Inferior parietal cortex (tissue), 1 donor: ENCODE measurements around the gene NDUFA8.

Experiments used
- DNase-seq: peaks from one replicate; pipeline ENCODE4 v3.0.0-alpha.2; 2016; ENCODE audit errors: extremely low spot score

Gene NDUFA8

DNA sequence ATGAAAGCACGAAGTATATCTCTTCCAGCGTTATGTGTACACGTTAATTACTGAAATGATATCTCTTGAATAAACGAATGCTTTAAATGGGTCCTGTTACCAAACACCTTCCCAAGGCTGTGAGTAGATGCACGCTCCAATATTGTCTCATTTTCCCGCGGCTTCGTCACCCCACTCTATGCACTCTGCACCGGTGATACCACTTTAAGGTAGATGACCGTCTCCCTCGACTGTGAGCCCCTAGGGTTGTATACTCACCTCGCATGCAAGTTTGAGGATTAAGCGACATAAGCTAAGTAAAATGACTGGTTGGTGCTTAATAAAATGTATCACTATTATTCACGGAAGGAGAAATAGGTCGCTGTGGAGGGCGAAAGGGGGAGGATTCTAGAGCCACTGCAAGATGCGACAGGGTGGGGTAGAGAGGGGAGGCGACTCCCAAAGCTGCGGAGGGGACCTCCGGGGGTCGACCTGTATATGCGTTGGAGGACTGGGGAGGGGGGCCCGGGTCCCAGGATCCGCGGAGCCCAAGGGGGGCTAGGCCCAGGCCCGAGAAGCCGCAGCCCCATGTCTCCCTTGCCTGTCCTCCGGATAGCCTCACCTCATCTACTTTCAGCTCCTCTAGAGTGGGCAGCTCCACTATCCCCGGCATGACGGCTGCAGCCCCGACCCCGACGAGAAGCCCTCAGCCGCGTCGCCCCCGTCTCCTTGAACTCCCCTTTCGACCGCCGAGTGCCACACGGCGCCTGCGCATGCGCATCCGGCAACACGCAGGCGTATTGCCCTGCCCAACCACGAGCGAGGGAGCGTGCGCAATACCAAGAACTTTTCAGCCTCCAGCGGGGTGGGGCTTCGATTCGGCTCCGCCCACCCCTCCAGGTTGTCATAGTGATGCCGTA is at the start of gene NDUFA8, which contains the start of gene MORN5:
NDUFA8 (minus strand) TSS at position 754 of the 899 bp plus-strand sequence; CDS start at position 652, 102 bp downstream.
MORN5 (plus strand) TSS at position 883 of the 899 bp plus-strand sequence. CDS start 65 bp downstream, outside the sequence.
- peak; percentile 93 for DNase-seq

DNA sequence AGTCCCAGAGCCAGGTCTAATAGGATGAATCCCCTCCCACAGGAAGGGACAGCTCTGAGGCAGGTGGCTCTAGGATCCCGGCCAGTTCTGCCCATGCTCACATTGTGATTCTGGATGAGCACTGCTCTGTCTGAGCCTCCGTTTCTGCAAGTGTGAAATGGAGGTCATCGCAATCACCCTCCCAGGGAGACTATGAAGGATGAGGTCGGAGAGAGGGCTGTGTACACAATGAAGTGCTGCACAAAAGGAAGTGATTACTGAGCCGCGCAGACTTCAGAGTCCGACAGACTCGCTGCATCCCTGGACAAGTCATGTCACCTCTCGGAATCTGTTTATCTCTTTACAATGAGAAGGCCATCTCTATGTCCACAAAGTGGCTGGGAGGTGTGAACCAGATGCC is 47.5 kb upstream of the NDUFA8 start:
- no peak for DNase-seq

DNA sequence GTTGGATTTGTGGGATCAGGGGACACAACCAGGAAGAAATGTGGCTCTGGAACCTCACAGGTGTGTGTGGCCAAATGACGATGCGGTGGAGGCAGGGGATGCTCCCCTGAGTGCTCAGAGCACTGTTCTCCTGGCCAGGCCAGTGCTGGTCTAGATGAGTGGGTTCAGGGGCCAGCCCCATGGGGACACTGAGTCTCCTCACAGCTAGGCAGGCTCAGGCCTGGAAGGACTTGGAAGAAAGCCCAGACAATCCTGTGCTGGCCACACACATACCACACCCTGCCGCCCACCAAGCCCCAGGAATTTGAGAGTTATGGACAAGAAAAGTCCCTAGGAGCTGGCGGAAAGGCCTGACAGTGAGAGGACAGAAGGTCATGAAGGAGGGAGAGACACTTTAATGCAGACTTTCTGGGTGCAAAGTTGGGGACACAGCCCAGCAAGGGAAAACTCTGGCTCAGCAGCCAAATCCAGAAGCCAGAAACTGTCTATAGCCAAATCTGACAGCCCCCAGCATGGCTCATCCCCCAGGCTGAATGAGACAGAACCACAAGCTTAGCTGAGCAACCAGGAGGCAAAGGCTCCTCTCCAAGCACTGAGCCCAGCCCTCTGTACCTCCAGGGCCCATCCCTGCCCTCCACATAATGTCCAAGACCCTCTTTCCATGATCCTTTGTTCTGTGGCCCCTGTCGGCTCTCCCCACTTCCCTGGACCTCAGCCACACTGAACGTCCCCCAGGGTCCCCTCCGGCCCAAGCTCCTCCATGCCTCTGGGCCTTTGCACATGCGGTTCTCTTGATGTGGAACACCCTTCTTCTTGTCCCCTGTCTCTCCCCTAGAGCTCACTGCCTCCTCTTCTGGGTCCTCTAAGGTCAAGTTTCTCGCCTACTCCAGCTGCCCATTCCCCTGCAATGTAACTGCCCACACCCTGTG is 46.8 kb upstream of the NDUFA8 start:
- no peak for DNase-seq

DNA sequence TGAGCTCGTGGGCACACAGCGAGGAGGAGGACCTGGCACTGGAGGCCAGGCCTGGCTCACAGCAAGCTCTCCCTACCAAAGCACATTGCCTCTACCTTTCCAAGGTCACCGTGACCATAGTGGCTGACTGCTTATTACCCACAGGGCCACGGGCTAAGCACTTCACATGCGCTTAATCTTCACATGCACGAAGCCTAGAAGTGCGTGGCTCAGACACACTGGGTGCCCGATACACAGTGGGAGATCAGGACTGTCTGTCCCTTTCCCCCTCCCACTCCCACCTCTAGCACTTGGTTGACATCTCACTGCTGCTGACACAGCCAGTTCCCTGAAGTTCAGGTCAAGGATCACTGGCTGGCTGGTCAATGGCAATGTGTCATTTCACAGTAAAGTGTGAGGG is 45.6 kb upstream of the NDUFA8 start:
- DNase-seq: no peak

DNA sequence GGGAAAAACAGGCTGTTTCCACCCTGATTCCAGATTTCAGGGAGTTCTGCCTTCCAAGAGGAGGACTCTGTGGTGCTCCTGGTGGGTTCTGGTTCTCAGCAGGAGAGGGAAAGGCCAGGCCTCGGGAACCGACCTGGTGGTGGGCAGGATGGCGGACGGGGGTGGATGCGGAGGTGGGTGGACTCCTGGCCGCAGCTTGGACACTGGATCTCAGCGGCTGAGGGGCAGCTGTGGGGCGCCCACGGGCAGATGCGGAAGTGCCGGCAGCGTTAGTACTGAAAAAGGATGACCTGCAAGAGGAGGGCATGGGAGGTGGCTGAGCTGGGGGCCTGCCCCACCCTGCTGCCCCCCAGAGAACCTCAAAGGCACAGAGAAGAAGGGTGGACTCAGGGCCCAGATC is 44.9 kb upstream of the NDUFA8 start:
- DNase-seq: no peak

DNA sequence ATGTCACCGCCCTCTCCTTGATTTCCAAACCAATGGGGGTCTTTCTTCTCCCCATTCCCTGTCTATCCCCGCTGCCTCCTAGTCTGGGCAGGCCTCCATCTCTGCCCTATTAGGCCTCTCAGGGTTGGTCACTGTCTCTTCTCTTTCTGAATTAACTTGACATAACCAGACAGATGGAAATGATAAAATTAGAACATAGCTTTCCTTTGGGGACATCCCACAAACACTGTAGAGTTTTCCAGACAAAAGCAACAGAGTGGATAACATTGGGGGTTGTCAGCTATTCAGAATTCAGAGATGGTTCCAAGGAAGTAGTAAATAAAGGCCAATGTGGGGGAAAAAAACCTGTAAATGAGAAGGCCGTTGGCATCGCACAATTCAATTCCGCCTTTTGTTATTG is 44.5 kb upstream of the NDUFA8 start:
- DNase-seq: no peak

DNA sequence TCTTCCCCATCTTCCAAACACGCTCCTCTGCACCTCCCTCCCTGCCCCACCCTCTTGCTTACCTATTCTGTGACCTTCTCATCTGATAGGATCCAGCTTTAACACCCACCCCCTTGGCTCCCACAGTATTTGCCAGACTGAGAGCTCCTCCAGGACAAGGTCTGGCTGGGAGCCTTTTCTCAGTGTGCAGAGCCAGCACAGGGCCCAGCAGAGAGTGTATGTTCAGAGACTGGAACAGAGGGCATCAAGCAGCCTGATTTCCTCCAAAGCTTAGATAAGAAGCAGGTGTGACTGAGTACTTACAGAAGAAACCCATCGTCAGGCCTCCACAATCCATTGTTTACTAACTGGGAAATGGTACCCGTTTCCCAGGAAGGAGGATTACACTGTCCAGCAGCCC is 42.5 kb upstream of the NDUFA8 start:
- DNase-seq: no peak

DNA sequence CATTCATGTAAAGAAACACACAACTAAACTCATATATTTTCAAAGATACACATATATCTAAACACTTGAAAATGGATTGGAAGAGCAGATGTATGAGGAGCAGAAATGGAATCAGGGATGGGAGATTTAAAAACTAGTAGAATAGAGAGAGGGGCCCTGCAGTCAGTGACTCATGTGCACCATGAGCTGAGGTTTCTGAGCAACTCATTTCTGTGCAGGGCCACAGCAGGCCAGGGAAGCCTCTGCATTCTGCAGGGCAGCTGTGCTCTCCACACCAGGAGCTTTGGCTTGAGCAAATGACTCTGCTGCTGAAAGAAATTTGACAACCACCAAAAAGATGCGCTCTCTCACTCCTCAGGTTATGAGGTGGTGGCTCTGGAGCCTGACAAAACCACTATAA is 42.1 kb upstream of the NDUFA8 start:
- DNase-seq: no peak

DNA sequence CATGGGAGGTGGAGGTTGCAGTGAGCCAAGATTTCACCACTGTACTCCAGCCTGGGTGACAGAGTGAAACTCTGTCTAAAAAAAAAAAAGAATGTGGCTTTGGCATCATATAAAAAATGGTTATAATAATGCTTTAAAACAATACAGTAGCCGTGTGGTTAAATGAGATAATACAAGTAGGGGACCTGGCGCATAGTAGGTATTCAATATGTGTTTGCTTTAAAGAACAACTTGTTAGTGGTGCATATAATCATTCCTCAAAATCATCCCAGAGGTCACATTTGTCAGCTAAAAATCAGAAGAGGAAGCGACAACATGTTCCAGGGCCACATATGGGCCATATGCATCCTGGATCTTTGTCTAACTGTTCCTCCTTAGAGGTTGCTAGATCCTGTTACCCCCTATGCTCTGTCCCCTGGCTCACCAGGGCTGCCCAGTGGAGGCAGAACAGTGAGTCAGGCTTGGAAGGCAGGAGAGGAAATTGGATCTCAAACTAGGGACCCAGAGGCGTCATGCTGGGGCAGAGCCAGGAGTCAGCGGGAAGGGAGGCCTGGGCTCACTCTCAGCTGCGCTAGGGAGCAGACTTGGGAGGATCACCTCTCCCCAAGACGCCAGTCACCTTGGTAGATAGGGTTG is 41.5 kb upstream of the NDUFA8 start:
- no peak for DNase-seq

DNA sequence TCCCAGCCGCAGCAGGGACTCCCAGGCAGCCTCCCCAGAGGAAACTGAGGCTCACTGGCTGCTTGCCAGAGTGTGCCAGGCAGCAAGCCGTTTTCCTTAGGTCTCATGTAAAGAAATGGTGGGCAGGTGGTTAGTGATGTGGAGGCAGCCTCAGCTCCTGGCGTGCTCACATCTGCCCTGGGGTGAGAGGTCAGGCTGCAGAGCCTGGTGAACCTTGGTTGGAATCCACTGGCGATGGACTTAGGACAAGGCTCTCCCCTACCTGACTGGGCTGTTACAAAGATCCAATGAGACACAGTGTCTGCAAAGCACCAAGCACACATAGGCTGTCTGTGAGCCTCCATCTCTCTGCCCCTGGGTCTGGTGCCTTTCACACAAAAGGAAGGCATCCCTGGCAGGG is 38.3 kb upstream of the NDUFA8 start:
- DNase-seq: no peak

DNA sequence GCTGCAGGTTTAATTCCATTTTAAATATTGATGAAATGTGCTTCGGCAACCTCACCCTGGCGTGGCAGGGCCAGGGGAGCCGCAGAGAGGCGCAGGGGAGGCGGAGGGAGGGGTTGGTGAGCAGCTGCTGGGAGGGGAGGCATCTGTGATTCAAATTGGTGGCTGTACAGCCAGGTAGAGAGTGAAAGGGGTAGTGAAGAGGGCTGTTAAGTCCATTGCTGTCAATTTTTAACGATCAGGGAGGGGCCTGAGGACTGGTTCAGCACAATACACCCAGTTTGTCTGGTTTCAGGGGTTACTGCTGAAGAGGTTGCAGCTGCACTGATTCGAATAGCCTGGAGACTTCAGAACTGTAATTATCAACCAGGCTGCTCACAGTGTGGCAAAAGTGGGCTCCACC is 37.8 kb upstream of the NDUFA8 start:
- no peak for DNase-seq

DNA sequence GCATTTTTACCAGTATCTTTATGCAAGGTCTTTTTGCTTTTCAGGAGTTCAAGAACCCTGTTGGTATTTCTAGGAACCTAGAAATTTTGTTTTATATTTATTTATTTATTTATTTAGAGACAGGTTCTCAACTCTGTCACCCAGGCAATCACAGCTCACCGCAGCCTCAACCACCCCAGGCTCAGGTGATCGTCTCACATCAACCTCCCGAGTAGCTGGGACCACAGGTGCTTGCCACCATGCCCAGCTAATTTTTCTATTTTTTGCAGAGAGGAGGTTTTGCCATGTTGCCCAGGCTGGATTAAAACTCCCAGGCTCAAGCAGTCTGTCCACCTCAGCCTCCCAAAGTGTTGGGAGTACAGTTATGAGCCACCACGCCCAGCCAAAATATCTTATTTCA is 36.3 kb upstream of the NDUFA8 start:
- no peak for DNase-seq

DNA sequence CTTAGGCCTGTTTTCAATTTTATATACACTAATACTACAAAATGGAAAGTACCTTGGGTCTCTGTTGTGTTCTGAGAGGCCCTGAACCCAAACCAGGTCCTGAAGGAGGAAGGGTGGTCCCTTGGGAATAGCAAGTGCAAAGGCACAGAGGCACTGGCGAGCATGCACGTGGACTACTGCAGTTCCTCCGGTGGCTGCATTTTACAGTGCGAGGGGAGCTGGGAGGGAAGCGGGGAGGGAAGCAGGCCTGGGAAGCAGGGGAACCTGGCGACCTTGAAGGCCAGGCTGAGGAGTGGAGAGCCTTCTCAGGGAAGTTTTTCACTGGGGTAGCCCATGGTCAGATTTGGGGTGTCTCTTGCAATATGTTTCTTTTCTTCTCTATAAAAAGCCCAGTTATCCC is 34.1 kb upstream of the NDUFA8 start:
- DNase-seq: no peak

DNA sequence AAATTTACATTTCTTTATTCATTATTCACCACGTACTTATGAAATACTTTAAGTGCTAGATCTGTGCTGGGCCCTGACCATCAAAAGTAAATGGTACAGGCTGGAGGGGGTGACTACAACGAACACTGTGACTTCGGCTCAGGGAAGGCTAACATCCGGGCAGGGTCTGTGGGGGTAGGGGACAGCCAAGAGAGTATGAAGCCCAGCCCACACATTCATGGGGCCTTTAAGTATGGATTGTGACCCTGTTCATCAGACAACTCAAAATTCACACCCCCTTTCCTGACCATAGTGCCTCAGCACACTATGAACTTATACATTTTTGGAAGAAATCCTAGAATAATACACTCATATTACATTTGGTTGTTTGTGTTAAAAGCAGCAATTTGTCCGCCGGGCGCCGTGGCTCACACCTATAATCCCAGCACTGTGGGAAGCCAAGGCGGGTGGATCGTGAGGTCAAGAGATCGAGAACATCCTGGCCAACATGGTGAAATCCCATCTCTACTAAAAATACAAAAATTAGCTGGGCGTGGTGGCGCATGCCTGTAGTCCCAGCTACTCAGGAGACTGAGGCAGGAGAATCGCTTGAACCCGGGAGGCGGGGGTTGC is 33.4 kb upstream of the NDUFA8 start:
- no peak for DNase-seq

DNA sequence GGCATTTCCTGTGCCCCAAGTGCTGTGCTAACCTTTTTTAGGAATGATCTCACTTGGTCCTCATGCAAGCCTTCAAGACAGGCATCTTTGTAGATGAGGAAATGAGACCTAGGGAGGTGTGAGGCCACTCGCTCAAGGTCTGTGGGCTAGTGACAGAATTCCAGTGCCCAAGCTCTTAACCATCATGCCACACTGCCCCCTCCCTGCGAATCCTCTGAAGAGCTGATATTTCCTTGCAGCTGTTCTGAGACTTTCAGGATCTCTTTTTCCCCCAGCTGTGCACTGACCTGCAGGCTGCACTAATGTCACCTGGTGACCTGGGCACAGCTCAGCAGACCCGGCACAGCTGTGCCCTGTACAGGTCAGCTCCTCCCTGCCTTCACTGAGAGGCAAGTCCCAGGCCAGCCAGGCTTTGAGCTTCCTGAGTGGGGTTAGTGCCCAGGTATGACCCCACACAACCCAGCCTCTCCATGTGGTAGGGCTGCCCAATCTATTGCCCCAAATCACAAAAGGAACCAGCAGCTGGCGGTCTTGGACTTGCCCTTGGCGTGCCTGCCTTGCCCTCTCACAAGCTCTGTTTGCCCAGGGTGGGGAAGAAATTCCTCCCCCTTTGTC is 32.8 kb upstream of the NDUFA8 start:
- DNase-seq: no peak

DNA sequence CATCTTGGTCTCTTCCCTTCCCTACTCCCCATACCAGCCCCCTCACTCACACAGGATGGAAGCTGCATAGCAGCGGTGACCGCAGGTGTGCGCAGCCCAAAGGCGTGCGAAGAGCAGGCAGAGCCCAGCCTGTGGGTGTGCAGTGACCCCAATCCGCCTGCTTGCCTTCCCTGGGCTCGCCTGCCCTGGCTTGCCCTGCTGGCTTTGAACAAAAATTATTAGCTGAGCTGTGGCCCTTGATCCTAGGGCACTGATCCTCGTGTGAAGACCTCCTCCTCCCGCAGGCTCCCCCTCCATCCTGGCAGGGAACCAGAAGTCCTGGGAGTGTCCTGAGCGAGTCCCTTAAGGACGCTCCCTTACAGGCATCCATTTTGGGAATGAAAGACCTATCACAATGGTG is 32.0 kb upstream of the NDUFA8 start:
- DNase-seq: no peak

DNA sequence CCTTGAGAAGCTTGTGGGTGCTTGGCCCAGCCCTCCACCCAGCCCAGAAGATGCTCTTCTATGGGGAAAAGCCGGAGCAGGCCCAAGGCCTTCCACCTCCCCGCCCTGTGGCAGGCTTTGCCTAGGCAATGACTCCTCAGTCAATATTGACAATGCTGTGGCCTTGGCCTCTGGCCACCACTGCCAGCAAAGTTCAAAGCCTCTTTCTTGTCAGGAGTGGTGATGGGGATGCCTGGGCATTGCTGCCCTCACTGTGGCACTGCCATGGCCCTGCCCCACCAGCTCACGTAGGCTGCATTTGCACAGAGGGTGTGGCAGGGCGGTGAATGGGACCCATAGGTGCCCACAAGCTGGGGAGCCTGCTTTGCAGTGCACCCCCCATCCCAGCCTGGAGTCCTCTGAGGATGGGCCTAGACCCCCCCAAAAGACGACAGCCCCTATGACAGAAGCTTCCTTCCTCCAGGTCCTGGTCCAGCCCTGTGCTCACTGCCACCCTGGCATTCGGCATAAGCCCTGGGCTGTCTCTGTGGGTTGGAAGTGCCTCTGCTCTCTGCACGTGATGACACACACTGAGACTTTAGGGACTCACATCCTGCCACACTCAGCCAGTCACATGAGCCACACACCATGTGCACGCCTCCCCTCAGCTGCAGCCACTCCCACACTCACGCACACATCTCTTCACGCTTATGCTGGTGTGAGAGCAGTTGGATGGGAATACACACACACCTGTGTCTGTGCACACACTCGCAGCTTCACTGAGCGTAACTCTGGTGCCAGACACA is 31.2 kb upstream of the NDUFA8 start:
- DNase-seq: peak; percentile 15

DNA sequence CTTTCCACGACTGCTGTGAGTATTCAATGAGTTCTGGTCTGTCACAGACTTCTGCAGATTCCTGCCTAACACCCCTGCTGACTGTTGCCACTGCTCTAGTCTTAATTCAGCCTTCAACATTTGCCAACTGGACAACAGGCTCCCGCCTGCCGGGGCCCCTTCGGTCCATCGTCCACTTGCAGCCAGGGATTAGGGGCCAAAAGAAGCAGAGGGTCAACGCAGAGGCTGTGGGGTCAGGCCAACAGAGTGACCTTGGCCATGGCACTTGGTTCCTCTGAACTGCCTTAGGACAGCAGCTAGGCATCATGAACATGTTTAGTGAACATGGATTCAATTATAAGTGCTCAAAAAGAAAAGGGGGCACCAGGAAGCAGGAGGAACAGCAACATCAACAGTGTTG is 28.8 kb upstream of the NDUFA8 start:
- DNase-seq: no peak

DNA sequence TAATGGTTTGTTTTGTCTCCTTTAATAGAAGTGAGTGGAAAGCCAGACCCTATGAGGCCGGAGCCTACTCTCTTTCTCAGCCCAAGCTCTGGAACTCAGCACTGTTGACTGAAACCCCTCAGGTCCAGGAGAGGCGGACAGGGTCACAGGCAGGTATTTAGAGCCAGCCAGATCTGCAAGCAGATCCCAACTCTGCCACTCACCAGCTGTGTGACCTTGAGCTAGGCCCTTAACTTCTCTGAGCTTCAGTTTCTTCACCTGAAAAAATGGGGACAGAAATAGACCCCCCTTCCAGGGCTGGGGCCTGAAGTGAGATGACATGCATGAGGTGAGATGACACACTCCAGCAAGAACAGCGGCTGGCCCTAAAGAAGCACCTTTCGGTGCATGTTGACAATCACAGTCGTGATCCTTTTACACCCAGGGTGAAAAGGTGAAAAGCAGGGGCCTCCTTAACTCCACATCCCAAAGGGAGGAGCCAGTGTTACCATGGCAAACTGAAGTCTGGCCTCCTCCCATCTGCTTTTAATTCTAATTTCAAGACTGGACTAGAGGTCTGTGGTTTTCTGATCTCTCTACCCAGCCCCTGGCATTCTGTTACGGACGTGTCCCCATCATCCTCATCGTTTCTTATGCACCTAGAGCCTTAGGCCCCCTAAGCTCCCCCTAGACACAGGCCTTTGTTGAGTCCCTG is 27.3 kb upstream of the NDUFA8 start:
- no peak for DNase-seq

DNA sequence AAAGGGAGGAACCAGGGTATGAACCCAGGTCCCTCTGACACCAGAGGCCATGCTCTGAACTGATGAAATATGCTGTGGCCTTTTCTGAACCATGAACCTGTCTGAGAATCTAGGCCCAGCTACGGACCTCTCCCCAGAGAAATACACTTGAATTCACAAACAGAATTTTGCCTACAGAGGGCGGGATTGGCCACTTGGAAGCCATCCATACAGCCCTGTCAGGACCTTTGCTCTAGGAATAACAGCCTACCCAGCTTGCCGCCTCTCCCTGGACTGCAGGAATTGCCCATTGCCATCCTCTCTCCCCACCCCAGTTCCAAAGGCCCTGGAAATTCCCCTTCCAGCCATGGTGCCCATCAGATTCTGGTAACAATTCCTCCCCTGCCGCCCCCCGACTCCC is 26.7 kb upstream of the NDUFA8 start:
- DNase-seq: no peak
